T follicular helper cell (primary cell): ENCODE results near the gene NEDD4L.
"Not testable (repeated sequence)": the region's sequence is repeated elsewhere in the genome, so short reads cannot be mapped to it uniquely, and the experiment has no call there.

Source experiments
- DNase-seq: peaks from one replicate; pipeline ENCODE4 v3.0.0-alpha.2; 2020; ENCODE audit warnings: low read depth

Gene NEDD4L

GRCh38 chr18:58241026-58241679, 197.1 kb downstream of the NEDD4L start:
- DNase-seq, result no peak

- DNase-seq, result no peak
Measured at GRCh38 chr18:58241877-58242276, 197.9 kb downstream of the NEDD4L start.

GRCh38 chr18:58242435-58242834, 198.4 kb downstream of the NEDD4L start:
- no peak for DNase-seq

- no peak for DNase-seq
Measured at GRCh38 chr18:58242968-58243367, 198.9 kb downstream of the NEDD4L start.

- no peak for DNase-seq
Measured at GRCh38 chr18:58243401-58243800, 199.4 kb downstream of the NEDD4L start.

DNA sequence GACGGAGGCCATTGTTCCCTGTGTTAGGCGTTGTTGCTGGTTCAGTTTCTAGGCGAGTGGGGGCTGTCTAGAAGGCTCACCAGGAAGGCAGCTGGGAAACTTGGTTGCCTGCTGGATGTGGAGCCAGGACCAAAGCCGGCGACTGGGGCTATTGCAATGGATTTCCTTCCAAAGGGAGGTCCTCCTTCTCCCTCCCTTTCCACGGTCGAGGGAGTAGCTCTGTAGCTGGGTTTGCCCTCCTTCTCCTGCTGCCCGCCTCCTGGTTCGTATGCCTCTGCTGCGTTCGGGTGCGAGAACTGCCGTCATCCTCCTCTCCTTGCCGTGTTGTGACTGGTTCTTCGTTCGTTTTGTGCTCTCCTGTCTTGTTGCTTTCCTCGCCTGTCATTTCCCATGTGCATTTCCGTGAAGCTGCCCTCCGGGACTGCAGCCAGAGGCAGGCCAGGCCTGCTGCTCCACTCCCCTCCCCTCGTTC, 203.4 kb downstream of the NEDD4L start:
- no peak for DNase-seq

GRCh38 chr18:58249712-58250111, 205.7 kb downstream of the NEDD4L start:
- DNase-seq, result no peak

- no peak for DNase-seq
Measured at GRCh38 chr18:58251416-58251815, 207.4 kb downstream of the NEDD4L start.

- DNase-seq, result no peak
Measured at GRCh38 chr18:58252166-58252565, 208.1 kb downstream of the NEDD4L start.

DNA sequence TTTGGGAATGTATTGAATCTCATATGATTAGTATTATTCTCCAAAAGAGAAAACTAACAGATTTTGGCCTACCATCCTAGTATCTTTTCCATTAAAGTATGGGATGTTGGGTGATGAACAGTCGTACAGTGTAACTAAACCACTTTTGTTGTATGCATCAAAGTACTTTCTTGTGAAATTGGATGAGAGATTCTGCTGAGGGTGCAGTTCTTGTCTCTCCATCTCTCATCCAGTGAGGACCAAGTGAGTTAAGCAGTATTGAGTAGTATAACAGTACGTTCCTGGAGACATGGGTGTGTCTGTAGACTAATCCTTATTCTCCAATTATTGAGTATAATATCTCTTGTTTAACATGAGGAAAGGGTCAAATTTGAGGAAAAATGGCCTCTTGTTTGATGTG, 209.3 kb downstream of the NEDD4L start:
- no peak for DNase-seq

- DNase-seq, result no peak
Measured at GRCh38 chr18:58253871-58254270, 209.8 kb downstream of the NEDD4L start.

GRCh38 chr18:58254873-58255511, 211.0 kb downstream of the NEDD4L start:
- DNase-seq, result no peak

DNA sequence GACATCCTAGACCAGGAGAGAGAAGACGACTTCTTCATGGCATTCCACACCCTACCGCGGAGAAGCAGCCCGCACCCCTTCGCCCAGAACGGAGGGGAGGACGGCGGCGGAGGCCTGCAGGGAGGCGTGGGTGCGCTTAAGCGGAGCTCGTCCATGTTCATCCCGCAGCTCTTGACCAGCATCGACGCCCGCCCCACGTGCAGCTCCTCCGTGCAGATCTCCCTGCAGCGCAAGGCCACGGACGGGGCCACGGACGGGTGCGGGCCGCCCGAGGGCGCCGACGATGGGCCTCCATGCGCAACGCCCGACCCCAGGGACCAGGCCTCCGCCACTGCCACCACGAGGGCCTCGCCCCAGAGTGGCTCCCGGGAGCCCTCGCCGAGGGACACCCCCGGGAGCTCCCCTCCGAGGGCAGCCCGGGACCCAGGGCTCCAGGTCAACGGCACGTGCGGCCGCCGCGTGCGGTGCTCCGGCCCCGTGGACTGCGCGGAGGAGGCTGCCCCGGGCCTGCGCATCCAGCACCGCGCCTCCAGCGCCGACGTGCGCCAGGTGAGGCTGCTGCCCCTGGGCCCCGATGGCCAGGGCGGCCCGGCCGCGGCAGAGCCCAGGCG, 211.8 kb downstream of the NEDD4L start:
- no peak for DNase-seq

GRCh38 chr18:58256316-58257080, 212.5 kb downstream of the NEDD4L start:
- no peak for DNase-seq

DNA sequence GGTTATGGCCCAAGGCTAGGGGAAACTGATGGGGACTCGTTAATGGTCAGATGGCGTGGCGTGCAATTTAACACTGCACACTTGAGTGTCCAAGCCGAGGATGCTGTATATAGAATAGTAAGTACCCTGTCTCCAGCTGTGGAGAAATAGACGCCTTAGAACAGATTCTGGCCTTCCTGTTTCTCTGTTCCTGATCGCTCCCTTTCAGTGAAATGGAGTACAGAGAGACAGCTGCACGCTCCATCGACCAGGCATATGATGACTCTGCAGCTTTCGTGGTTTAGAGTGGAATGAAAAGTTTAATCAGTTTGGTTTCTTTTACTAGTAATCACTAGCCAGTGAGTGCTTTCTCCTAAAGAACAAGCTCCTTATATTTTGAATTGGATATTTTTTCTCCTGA, 213.4 kb downstream of the NEDD4L start:
- DNase-seq, result no peak

DNA sequence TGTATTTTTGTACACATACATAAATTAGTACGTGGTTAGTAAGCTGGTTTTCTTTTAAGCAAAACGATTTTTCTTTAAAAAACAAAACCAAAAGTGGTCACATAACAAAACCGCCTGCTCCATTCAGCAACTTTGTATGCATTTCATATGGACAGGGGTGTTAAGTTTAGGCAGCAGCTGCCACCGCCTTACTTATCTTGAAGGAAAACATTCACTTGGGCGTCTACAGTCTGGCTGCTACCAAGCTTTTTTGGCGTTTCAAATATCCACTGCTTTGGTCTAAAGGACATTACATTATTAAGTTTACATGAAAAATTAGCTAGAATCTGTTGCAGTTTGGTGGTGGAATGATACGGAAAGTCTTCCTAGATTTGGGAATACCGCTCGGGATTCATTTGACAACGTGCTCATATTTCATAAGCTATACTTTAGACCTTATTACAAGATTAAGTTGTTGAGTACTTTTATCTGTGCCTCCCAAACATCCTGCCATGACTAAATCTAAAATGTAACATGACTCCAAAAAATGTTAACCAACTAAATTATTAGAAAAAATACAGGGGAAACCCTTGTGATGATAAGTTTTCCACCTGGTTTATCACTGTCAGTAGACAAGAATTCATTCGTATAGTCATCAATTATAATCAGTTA, 214.8 kb downstream of the NEDD4L start:
- DNase-seq, result no peak

DNA sequence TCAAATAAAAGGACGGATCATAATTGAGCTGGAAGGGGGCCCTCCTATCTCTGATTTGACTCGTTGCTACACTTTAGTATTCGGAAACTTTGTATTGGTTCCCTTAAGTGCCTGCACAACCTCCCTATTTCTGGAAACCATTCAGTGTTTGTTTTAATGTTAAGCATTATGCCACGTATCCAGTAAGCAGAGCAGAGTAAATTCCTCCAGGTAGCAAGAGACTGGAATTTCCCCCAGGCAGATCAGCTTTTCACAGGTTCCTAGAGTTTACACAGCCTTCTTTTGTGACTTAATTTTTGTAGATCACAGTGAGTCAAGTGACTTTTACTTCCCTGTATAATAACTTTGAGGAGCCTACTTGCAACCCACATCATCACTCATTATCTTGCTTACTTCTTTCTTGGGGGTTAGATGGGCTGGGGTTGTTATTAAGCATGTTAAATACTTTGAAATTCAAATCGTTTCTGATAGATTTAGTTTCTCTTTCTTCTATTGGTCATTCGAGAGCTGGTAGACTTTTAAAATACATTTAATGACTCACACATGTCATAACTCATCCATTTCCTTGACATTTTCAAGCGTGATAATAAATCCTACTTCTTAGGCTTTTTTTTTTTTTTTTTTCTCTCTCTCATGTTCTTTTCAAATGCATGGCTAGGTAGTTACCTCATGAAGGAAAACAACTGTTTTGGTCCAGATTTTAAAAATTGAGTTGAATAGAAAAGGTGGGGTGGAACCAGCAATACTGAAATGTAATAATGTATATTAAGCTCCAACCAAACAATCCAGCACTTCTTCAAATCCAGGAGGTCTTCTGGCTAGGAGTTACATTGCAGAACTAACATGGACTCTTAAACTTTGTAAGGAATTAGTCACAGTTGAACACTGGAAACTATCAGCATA, 219.3 kb downstream of the NEDD4L start:
- DNase-seq, result no peak

GRCh38 chr18:58264075-58264474, 220.0 kb downstream of the NEDD4L start:
- DNase-seq, result no peak

- no peak for DNase-seq
Measured at GRCh38 chr18:58264840-58265239, 220.8 kb downstream of the NEDD4L start.

GRCh38 chr18:58265489-58265888, 221.5 kb downstream of the NEDD4L start:
- not testable (repeated sequence) for DNase-seq

- DNase-seq, result no peak
Measured at GRCh38 chr18:58266291-58266690, 222.3 kb downstream of the NEDD4L start.
